ENCODE measurements around the gene ARID5A. TPM values are rescaled to one million over a fixed set of nuclear protein-coding genes. Genes with fewer than 3 reads are reported as not detected.

Gene ARID5A
- total RNA-seq, 1 experiment from 2014 or later = 13.9 TPM

- TF ChIP-seq ATF2 (CRISPR knock-in tag; IDR thresholded peaks at IDR 0.05; ENCODE audit: borderline replicate concordance, low read depth) (no peak), ELF4 (CRISPR knock-in tag; IDR thresholded peaks at IDR 0.05; ENCODE audit: low read depth) (no peak)
Measured at GRCh38 chr2:96591494-96591893, 54.9 kb downstream of the ARID5A start (continued).

- H3K36me3 Mint-ChIP-seq = peaks cover 44% of the 10 kb centered on the region
- TF ChIP-seq NR3C1 (CRISPR knock-in tag; conservative IDR thresholded peaks at IDR 0.05; ENCODE audit: low read depth) = no peak
- no peak for TF ChIP-seq ZNF263 (CRISPR knock-in tag; IDR thresholded peaks at IDR 0.05; ENCODE audit: low read depth)
- no peak for TF ChIP-seq ZNF219 (CRISPR knock-in tag; IDR thresholded peaks at IDR 0.05; ENCODE audit: borderline replicate concordance)
- TF ChIP-seq, protein P1, sequence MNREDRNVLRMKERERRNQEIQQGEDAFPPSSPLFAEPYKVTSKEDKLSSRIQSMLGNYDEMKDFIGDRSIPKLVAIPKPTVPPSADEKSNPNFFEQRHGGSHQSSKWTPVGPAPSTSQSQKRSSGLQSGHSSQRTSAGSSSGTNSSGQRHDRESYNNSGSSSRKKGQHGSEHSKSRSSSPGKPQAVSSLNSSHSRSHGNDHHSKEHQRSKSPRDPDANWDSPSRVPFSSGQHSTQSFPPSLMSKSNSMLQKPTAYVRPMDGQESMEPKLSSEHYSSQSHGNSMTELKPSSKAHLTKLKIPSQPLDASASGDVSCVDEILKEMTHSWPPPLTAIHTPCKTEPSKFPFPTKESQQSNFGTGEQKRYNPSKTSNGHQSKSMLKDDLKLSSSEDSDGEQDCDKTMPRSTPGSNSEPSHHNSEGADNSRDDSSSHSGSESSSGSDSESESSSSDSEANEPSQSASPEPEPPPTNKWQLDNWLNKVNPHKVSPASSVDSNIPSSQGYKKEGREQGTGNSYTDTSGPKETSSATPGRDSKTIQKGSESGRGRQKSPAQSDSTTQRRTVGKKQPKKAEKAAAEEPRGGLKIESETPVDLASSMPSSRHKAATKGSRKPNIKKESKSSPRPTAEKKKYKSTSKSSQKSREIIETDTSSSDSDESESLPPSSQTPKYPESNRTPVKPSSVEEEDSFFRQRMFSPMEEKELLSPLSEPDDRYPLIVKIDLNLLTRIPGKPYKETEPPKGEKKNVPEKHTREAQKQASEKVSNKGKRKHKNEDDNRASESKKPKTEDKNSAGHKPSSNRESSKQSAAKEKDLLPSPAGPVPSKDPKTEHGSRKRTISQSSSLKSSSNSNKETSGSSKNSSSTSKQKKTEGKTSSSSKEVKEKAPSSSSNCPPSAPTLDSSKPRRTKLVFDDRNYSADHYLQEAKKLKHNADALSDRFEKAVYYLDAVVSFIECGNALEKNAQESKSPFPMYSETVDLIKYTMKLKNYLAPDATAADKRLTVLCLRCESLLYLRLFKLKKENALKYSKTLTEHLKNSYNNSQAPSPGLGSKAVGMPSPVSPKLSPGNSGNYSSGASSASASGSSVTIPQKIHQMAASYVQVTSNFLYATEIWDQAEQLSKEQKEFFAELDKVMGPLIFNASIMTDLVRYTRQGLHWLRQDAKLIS (CRISPR knock-in tag; IDR thresholded peaks at IDR 0.05; ENCODE audit: borderline replicate concordance) = no peak
- TF ChIP-seq, protein P2, sequence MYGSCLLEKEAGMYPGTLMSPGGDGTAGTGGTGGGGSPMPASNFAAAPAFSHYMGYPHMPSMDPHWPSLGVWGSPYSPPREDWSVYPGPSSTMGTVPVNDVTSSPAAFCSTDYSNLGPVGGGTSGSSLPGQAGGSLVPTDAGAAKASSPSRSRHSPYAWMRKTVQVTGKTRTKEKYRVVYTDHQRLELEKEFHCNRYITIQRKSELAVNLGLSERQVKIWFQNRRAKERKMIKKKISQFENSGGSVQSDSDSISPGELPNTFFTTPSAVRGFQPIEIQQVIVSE (CRISPR knock-in tag; IDR thresholded peaks at IDR 0.05; ENCODE audit: borderline replicate concordance) = no peak
- TF ChIP-seq, protein P3, sequence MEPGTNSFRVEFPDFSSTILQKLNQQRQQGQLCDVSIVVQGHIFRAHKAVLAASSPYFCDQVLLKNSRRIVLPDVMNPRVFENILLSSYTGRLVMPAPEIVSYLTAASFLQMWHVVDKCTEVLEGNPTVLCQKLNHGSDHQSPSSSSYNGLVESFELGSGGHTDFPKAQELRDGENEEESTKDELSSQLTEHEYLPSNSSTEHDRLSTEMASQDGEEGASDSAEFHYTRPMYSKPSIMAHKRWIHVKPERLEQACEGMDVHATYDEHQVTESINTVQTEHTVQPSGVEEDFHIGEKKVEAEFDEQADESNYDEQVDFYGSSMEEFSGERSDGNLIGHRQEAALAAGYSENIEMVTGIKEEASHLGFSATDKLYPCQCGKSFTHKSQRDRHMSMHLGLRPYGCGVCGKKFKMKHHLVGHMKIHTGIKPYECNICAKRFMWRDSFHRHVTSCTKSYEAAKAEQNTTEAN (CRISPR knock-in tag; IDR thresholded peaks at IDR 0.05) = no peak
- no peak for TF ChIP-seq SMAD3 (CRISPR knock-in tag; IDR thresholded peaks at IDR 0.05; ENCODE audit: borderline replicate concordance)
- TF ChIP-seq, protein P4, sequence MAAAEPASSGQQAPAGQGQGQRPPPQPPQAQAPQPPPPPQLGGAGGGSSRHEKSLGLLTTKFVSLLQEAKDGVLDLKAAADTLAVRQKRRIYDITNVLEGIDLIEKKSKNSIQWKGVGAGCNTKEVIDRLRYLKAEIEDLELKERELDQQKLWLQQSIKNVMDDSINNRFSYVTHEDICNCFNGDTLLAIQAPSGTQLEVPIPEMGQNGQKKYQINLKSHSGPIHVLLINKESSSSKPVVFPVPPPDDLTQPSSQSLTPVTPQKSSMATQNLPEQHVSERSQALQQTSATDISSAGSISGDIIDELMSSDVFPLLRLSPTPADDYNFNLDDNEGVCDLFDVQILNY (CRISPR knock-in tag; IDR thresholded peaks at IDR 0.05) = no peak
- TF ChIP-seq ZNF416 (CRISPR knock-in tag; IDR thresholded peaks at IDR 0.05) = no peak
- TF ChIP-seq GABPB1 (CRISPR knock-in tag; IDR thresholded peaks at IDR 0.05) = no peak
- no peak for TF ChIP-seq NR1H2 (CRISPR knock-in tag; IDR thresholded peaks at IDR 0.05)
- TF ChIP-seq NR2C2 (CRISPR knock-in tag; IDR thresholded peaks at IDR 0.05) = no peak
- TF ChIP-seq ZMAT4 (CRISPR knock-in tag; IDR thresholded peaks at IDR 0.05) = no peak
- no peak for TF ChIP-seq FOXJ3 (CRISPR knock-in tag; IDR thresholded peaks at IDR 0.05; ENCODE audit: borderline replicate concordance)
- TF ChIP-seq ESRRA (CRISPR knock-in tag; IDR thresholded peaks at IDR 0.05; ENCODE audit: borderline replicate concordance) = no peak
- no peaks in the 10 kb centered on the region for H3K27me3 Mint-ChIP-seq (ENCODE audit: low read depth)
- H3K9me3 Mint-ChIP-seq = no peaks in the 10 kb centered on the region
- DNase-seq (ENCODE audit: low spot score) = no peak
- CTCF ChIA-PET = interaction anchor here (0.9 kb wide), 1 partner anchor 44 kb away, joined by 4 read pairs; no protein-coding TSS in a partner anchor
- no peaks in the 10 kb centered on the region for H3K4me1 Mint-ChIP-seq
- H3K27ac Mint-ChIP-seq = no peak overlapping the region
- POLR2A ChIA-PET = no interaction called here
- H3K4me3 Mint-ChIP-seq = no peak overlapping the region
- no peak for ATAC-seq
Measured at GRCh38 chr2:96594282-96594681, 57.7 kb downstream of the ARID5A start.
